CD8-positive, alpha-beta memory T cell (primary cell): ENCODE results near the gene TMEM14B. TPM values are rescaled to one million over a fixed set of nuclear protein-coding genes. Genes with fewer than 3 reads are reported as not detected.

Source experiments
- CTCF ChIA-PET: fragments of 350-600 bp; sonication (Branson Sonifier 250); formaldehyde crosslinking; loops from one replicate; lab custom pipeline; 2021; ENCODE audit warnings: antibody characterized with exemption; lab: Charles Lee
- POLR2A ChIA-PET: fragments of 350-600 bp; sonication (Branson Sonifier 250); formaldehyde crosslinking; loops from one replicate; lab custom pipeline; 2021; ENCODE audit warnings: antibody characterized with exemption; lab: Charles Lee
- DNase-seq, 5 donors: peaks; one replicate each; pipeline versions ENCODE4 v3.0.0 to v3.0.0-alpha.2; 2020 to 2022; ENCODE audit warnings: mixed read lengths in 1 of 5
- H3K27ac ChIP-seq: one replicate; pipeline ENCODE4 v1.7.0; 2013; ENCODE audit warnings: low read depth, mild to moderate bottlenecking, low read length, moderate library complexity
- H3K27me3 ChIP-seq: 2 replicates; pipeline ENCODE4 v1.7.0; 2013; ENCODE audit warnings: low read length, mild to moderate bottlenecking; ENCODE audit not compliant: insufficient read depth, poor library complexity, severe bottlenecking
- H3K36me3 ChIP-seq: 2 replicates; pipeline ENCODE4 v1.7.0; 2013; ENCODE audit warnings: mild to moderate bottlenecking, low read length, moderate library complexity; ENCODE audit not compliant: insufficient read depth
- H3K4me1 ChIP-seq: 2 replicates; pipeline ENCODE4 v1.7.0; 2013; ENCODE audit warnings: mild to moderate bottlenecking, low read length, moderate library complexity; ENCODE audit not compliant: insufficient read depth
- H3K4me3 ChIP-seq: 2 replicates; pipeline ENCODE4 v1.7.0; 2013; ENCODE audit warnings: mild to moderate bottlenecking, low read length
- H3K9me3 ChIP-seq: 2 replicates; pipeline ENCODE4 v1.7.0; 2013; ENCODE audit warnings: mild to moderate bottlenecking, low read length
- H3K27ac Mint-ChIP-seq, 8 donors: one replicate each; pipeline ENCODE4 v1.8.0; 2020 to 2021; ENCODE audit warnings: mixed read lengths in 8 of 8, mild to moderate bottlenecking in 6 of 8, inconsistent platforms in 3 of 8, moderate library complexity in 3 of 8
- H3K27me3 Mint-ChIP-seq, 2 donors: one replicate each; pipeline ENCODE4 v1.8.0; 2020 to 2021; ENCODE audit warnings: mixed read lengths in 2 of 2, mild to moderate bottlenecking in 1 of 2, moderate library complexity in 1 of 2
- H3K36me3 Mint-ChIP-seq, 3 donors: one replicate each; pipeline ENCODE4 v1.8.0; 2020 to 2021; ENCODE audit warnings: mixed read lengths in 3 of 3, inconsistent platforms in 1 of 3, mild to moderate bottlenecking in 1 of 3
- H3K4me1 Mint-ChIP-seq, 3 donors: one replicate each; pipeline ENCODE4 v1.8.0; 2020 to 2021; ENCODE audit warnings: mixed read lengths in 3 of 3, inconsistent platforms in 1 of 3, mild to moderate bottlenecking in 1 of 3
- H3K4me3 Mint-ChIP-seq, 7 donors: one replicate each; pipeline ENCODE4 v1.8.0; 2020 to 2021; ENCODE audit warnings: mixed read lengths in 7 of 7, mild to moderate bottlenecking in 6 of 7, moderate library complexity in 4 of 7, inconsistent platforms in 2 of 7
- H3K9me3 Mint-ChIP-seq, 5 donors: one replicate each; pipeline ENCODE4 v1.8.0; 2020 to 2022; ENCODE audit warnings: mixed read lengths in 5 of 5, mild to moderate bottlenecking in 3 of 5, moderate library complexity in 2 of 5, inconsistent platforms in 1 of 5
- polyA plus RNA-seq: library from polyadenylated mRNA; unstranded; fragments of 300-500 nt; fragmentation: Illumina TruSeq; gene quantifications from one replicate; pipeline ENCODE4 v1.2.3, GENCODE V29; 2021
- total RNA-seq, 2 experiments: library from RNA; stranded (reverse); gene quantifications; one replicate each; pipeline ENCODE4 v1.2.3, GENCODE V29; 2021

Gene TMEM14B
- total and polyA plus RNA-seq, 3 experiments from 2014 or later, result 82.0 to 188 (median 85.1) TPM

GRCh38 chr6:10769419-10769818, 21.8 kb downstream of the TMEM14B start:
- no peaks in the 10 kb centered on the region for H3K4me1 ChIP-seq
- ChIA-PET POLR2A (no interaction called here), CTCF (interaction anchor here (0.7 kb wide), 1 partner anchor 10 kb away, joined by 3 read pairs; no protein-coding TSS in a partner anchor)
- no peak overlapping the region for H3K27ac ChIP-seq
- Mint-ChIP-seq H3K27ac (peak overlapping the region in 1 of 8 donors; percentile 29), H3K27me3 (no peaks in the 10 kb centered on the region), H3K4me3 (no peak overlapping the region), H3K36me3 (peaks cover 5 to 47% (median 16%) of the 10 kb centered on the region in 3 donors), H3K4me1 (peaks cover 0 to 2% (median 0%) of the 10 kb centered on the region in 3 donors), H3K9me3 (no peaks in the 10 kb centered on the region)
- no peaks in the 10 kb centered on the region for H3K27me3 ChIP-seq
- DNase-seq, result no peak
- H3K9me3 ChIP-seq, result no peaks in the 10 kb centered on the region
- no peaks in the 10 kb centered on the region for H3K36me3 ChIP-seq
- no peak overlapping the region for H3K4me3 ChIP-seq

GRCh38 chr6:10771371-10771894, 23.8 kb downstream of the TMEM14B start:
- POLR2A ChIA-PET, result no interaction called here
- Histone ChIP-seq H3K4me3 (no peak overlapping the region), H3K9me3 (no peaks in the 10 kb centered on the region), H3K27me3 (no peaks in the 10 kb centered on the region), H3K27ac (no peak overlapping the region), H3K36me3 (no peaks in the 10 kb centered on the region), H3K4me1 (no peaks in the 10 kb centered on the region)
- H3K36me3 Mint-ChIP-seq, result peaks cover 13 to 55% (median 22%) of the 10 kb centered on the region in 3 donors
- DNase-seq, result no peak
- H3K4me1 Mint-ChIP-seq, result peaks cover 0 to 5% (median 4%) of the 10 kb centered on the region in 3 donors
- CTCF ChIA-PET, result no interaction called here
- no peaks in the 10 kb centered on the region for H3K27me3 Mint-ChIP-seq
- H3K4me3 Mint-ChIP-seq, result no peak overlapping the region
- no peaks in the 10 kb centered on the region for H3K9me3 Mint-ChIP-seq
- peak overlapping the region in 2 of 8 donors; percentile 1 to 83 for H3K27ac Mint-ChIP-seq

DNA sequence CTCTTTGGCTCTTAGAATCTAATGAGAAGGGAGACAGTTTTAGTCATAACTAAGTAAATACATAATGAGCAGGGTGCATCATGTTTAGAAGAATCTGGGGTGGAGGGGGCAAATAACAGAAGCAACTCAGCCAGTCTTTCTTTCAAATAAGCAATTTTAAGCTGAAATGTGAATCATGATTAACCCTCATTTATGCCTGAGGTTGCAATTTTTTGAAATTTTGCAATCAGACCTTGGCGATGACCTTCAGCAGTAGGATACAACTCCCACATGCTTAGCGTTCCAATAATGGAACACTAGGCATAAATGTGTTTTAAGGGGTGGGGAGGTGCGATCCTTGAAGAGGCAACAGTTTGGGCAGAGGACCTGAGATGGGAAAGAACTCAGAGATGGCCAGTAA, 30.6 kb downstream of the TMEM14B start:
- Mint-ChIP-seq H3K27ac (no peak overlapping the region), H3K9me3 (no peaks in the 10 kb centered on the region), H3K27me3 (no peaks in the 10 kb centered on the region), H3K36me3 (peaks cover 19 to 45% (median 20%) of the 10 kb centered on the region in 3 donors), H3K4me3 (no peak overlapping the region), H3K4me1 (peaks cover 0 to 10% (median 3%) of the 10 kb centered on the region in 3 donors)
- Histone ChIP-seq H3K9me3 (no peaks in the 10 kb centered on the region), H3K36me3 (no peaks in the 10 kb centered on the region), H3K4me3 (no peak overlapping the region), H3K27me3 (no peaks in the 10 kb centered on the region), H3K27ac (no peak overlapping the region), H3K4me1 (no peaks in the 10 kb centered on the region)
- no peak for DNase-seq
- POLR2A ChIA-PET, result no interaction called here
- CTCF ChIA-PET, result no interaction called here

DNA sequence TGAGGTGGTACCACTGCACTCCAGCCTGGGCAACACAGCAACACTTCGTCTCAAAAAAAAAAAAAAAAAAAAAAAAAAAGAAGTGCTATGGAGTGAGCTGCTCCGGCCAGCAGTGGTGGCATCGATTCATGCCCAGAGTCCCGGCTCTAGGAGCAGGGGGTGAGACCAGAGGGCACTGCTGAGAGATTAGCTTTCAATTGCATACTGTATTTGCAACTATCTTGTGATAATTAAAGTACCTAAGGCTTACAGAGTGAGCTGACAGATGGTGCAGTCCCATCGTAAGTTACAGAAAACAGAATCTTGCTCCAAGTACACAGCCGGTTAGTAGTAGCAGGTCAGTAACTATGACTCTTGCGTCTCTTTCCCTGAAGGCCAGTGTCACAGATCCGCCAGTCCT, 31.5 kb downstream of the TMEM14B start:
- ChIA-PET POLR2A (no interaction called here), CTCF (no interaction called here)
- Mint-ChIP-seq H3K4me3 (no peak overlapping the region), H3K27ac (no peak overlapping the region), H3K36me3 (peaks cover 20 to 48% (median 22%) of the 10 kb centered on the region in 3 donors), H3K4me1 (peaks cover 0 to 10% (median 5%) of the 10 kb centered on the region in 3 donors), H3K27me3 (no peaks in the 10 kb centered on the region), H3K9me3 (no peaks in the 10 kb centered on the region)
- H3K27ac ChIP-seq, result no peak overlapping the region
- H3K4me3 ChIP-seq, result no peak overlapping the region
- H3K4me1 ChIP-seq, result no peaks in the 10 kb centered on the region
- no peak for DNase-seq
- H3K9me3 ChIP-seq, result no peaks in the 10 kb centered on the region
- no peaks in the 10 kb centered on the region for H3K27me3 ChIP-seq
- H3K36me3 ChIP-seq, result no peaks in the 10 kb centered on the region

GRCh38 chr6:10791673-10792072, 44.1 kb downstream of the TMEM14B start:
- Histone ChIP-seq H3K27ac (no peak overlapping the region), H3K4me3 (no peak overlapping the region), H3K27me3 (no peaks in the 10 kb centered on the region), H3K4me1 (no peaks in the 10 kb centered on the region), H3K36me3 (no peaks in the 10 kb centered on the region), H3K9me3 (no peaks in the 10 kb centered on the region)
- Mint-ChIP-seq H3K9me3 (no peaks in the 10 kb centered on the region), H3K36me3 (peaks cover 4 to 25% (median 17%) of the 10 kb centered on the region in 3 donors), H3K4me1 (peaks cover 3 to 9% (median 8%) of the 10 kb centered on the region in 3 donors), H3K27me3 (no peaks in the 10 kb centered on the region), H3K27ac (no peak overlapping the region), H3K4me3 (no peak overlapping the region)
- POLR2A ChIA-PET, result no interaction called here
- CTCF ChIA-PET, result no interaction called here
- no peak for DNase-seq

GRCh38 chr6:10792101-10792500, 44.5 kb downstream of the TMEM14B start:
- H3K36me3 ChIP-seq, result no peaks in the 10 kb centered on the region
- no peak overlapping the region for H3K4me3 Mint-ChIP-seq
- H3K27ac ChIP-seq, result no peak overlapping the region
- no peaks in the 10 kb centered on the region for H3K4me1 ChIP-seq
- ChIA-PET POLR2A (no interaction called here), CTCF (no interaction called here)
- DNase-seq, result no peak
- no peaks in the 10 kb centered on the region for H3K9me3 ChIP-seq
- peaks cover 3 to 9% (median 8%) of the 10 kb centered on the region in 3 donors for H3K4me1 Mint-ChIP-seq
- no peak overlapping the region for H3K4me3 ChIP-seq
- H3K27ac Mint-ChIP-seq, result peak overlapping the region in 1 of 8 donors; percentile 4
- H3K27me3 ChIP-seq, result no peaks in the 10 kb centered on the region
- no peaks in the 10 kb centered on the region for H3K9me3 Mint-ChIP-seq
- no peaks in the 10 kb centered on the region for H3K27me3 Mint-ChIP-seq
- H3K36me3 Mint-ChIP-seq, result peaks cover 2 to 24% (median 16%) of the 10 kb centered on the region in 3 donors

DNA sequence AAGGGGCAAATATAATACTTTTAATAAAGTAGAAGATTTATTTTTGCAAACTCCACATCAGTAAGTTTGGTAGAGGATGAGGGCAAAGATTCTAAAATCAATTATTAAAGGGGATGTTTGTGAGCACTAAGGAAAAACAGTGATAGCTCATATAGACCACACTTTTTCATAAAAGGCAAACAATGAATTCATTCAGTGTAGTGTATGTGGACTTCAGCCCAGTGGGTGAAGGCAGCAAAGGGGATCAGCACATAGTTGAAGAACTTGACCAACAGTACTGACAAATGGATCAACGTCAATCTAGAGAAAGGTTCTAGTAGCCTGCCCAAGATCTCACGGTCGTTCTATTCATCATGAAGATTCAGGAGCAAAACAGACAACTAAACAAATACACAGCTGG, 45.4 kb downstream of the TMEM14B start:
- Mint-ChIP-seq H3K36me3 (peaks cover 0 to 23% (median 13%) of the 10 kb centered on the region in 3 donors), H3K4me1 (peaks cover 3 to 9% (median 8%) of the 10 kb centered on the region in 3 donors), H3K27ac (no peak overlapping the region), H3K4me3 (no peak overlapping the region), H3K9me3 (no peaks in the 10 kb centered on the region), H3K27me3 (no peaks in the 10 kb centered on the region)
- H3K36me3 ChIP-seq, result no peaks in the 10 kb centered on the region
- no peaks in the 10 kb centered on the region for H3K27me3 ChIP-seq
- no peak overlapping the region for H3K27ac ChIP-seq
- CTCF ChIA-PET, result interaction anchor here (1.2 to 1.5 kb wide), 2 partner anchors 9 to 13 kb away, joined by 3 to 8 read pairs; no protein-coding TSS in a partner anchor
- no peaks in the 10 kb centered on the region for H3K4me1 ChIP-seq
- no peak overlapping the region for H3K4me3 ChIP-seq
- POLR2A ChIA-PET, result no interaction called here
- H3K9me3 ChIP-seq, result no peaks in the 10 kb centered on the region
- DNase-seq, result no peak

DNA sequence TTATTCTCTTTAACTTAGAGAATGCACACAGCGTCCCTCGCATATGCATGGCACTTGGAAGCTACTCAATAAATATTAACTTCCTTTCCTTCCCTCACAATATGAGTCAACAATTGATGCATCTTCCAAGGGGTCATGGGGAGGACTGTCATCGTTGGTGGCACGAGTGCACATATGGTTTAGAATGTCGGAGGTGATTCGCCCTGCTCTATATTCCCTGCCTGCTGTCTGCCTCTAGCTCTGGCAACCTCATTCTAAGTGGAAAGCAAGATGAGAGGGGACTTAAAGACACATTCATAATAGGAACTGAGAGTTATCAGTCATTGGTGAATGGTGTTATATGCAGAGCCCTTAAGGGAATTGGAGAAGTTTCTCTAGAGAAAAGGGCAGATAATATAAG, 46.1 kb downstream of the TMEM14B start:
- H3K9me3 Mint-ChIP-seq, result no peaks in the 10 kb centered on the region
- peak overlapping the region in 1 of 8 donors; percentile 74 for H3K27ac Mint-ChIP-seq
- H3K27me3 ChIP-seq, result no peaks in the 10 kb centered on the region
- no peaks in the 10 kb centered on the region for H3K9me3 ChIP-seq
- DNase-seq, result no peak
- H3K4me1 ChIP-seq, result no peaks in the 10 kb centered on the region
- no peak overlapping the region for H3K4me3 ChIP-seq
- H3K27ac ChIP-seq, result no peak overlapping the region
- POLR2A ChIA-PET, result no interaction called here
- peaks cover 0 to 22% (median 12%) of the 10 kb centered on the region in 3 donors for H3K36me3 Mint-ChIP-seq
- H3K4me1 Mint-ChIP-seq, result peaks cover 3 to 9% (median 8%) of the 10 kb centered on the region in 3 donors
- no peaks in the 10 kb centered on the region for H3K36me3 ChIP-seq
- H3K27me3 Mint-ChIP-seq, result no peaks in the 10 kb centered on the region
- H3K4me3 Mint-ChIP-seq, result no peak overlapping the region
- CTCF ChIA-PET, result interaction anchor here (1.2 to 1.5 kb wide), 2 partner anchors 8 to 14 kb away, joined by 3 to 8 read pairs; no protein-coding TSS in a partner anchor
